Esophagus squamous epithelium (tissue), 5 donors: ENCODE measurements around the gene MACROH2A2. TPM values are rescaled to one million over a fixed set of nuclear protein-coding genes. Genes with fewer than 3 reads are reported as not detected.
A peak's percentile ranks its signal among the peaks of the same experiment; 100 is the strongest.

Source experiments
- DNase-seq: peaks from one replicate; lab custom pipeline; 2025; lab: John Stamatoyannopoulos, UW
- H3K27ac ChIP-seq, 4 donors: fragments of 200-600 bp; sonication (generic); one replicate each; pipeline ENCODE4 v1.5.1; 2016 to 2019; ENCODE audit warnings: mild to moderate bottlenecking in 1 of 4
- H3K27me3 ChIP-seq, 4 donors: fragments of 200-600 bp; sonication (generic); 1 replicate in 3 of 4; 2 replicates in 1 of 4; pipeline versions ENCODE4 v1.5.1 to v1.6.0; 2017 to 2021; ENCODE audit warnings: antibody characterized with exemption in 1 of 4
- H3K36me3 ChIP-seq, 3 donors: fragments of 200-600 bp; sonication (generic); one replicate each; pipeline ENCODE4 v1.5.1; 2016 to 2019
- H3K4me1 ChIP-seq, 3 donors: fragments of 200-600 bp; sonication (generic); one replicate each; pipeline ENCODE4 v1.5.1; 2017 to 2019
- H3K4me3 ChIP-seq, 4 donors: fragments of 200-600 bp; sonication (generic); 1 replicate in 3 of 4; 2 replicates in 1 of 4; pipeline ENCODE4 v1.5.1; 2016 to 2019; ENCODE audit warnings: mild to moderate bottlenecking in 2 of 4, moderate library complexity in 1 of 4
- H3K9me3 ChIP-seq, 3 donors: fragments of 200-600 bp; sonication (generic); one replicate each; pipeline ENCODE4 v1.5.1; 2016 to 2019
- CTCF ChIP-seq, 6 experiments: fragments of 450-650 bp in 4 of 6; fragments of 200-600 bp in 2 of 6; sonication (generic) in 2 of 6; IDR thresholded peaks; one replicate each; pipeline ENCODE4 v1.5.1; 2016 to 2019; ENCODE audit warnings: antibody characterized with exemption in 6 of 6, mild to moderate bottlenecking in 4 of 6, moderate library complexity in 4 of 6
- POLR2A ChIP-seq, 4 donors: fragments of 450-650 bp; IDR thresholded peaks; one replicate each; pipeline ENCODE4 v1.6.1; 2017; ENCODE audit warnings: antibody characterized with exemption in 4 of 4, mild to moderate bottlenecking in 4 of 4, moderate library complexity in 3 of 4
- WGBS, 2 donors: methylation state at CpG; one replicate each; pipeline ENCODE4 v1.1.5; 2018; 5-methylcytosine and 5-hydroxymethylcytosine counted together
- intact Hi-C: fragments of 100-400 bp; cut with DNase I; formaldehyde crosslinking; loops from one replicate; pipeline ENCODE4 v1.15.0; 2022
- total RNA-seq, 4 donors: library from RNA; depleted of rRNA; stranded (reverse); fragments of >200 nt; gene quantifications; one replicate each; pipeline ENCODE4 v1.1.0, GENCODE V29; 2016
- donor health status: DM: yes; HTN: yes; CAD: no.

MACROH2A2 gene
- 10 to 100 TPM; 19.8 to 32.0 (median 22.4) TPM for total RNA-seq

- peaks cover 0 to 40% (median 0%) of the 10 kb centered on the region in 4 donors for H3K27me3 ChIP-seq
- peaks cover 0 to 28% (median 5%) of the 10 kb centered on the region in 3 donors for H3K4me1 ChIP-seq
- DNase-seq = no peak
- no peaks in the 10 kb centered on the region for H3K9me3 ChIP-seq
- peak within 1 kb of the TSS; percentile 68 to 88 (median 72) for H3K4me3 ChIP-seq
- TF ChIP-seq CTCF (IDR thresholded peaks at IDR 0.05) = peak in 4 of 6 experiments; percentile 11 to 31 (median 29)
- no peak for TF ChIP-seq POLR2A (IDR thresholded peaks at IDR 0.05)
- peak within 1 kb of the TSS; percentile 67 to 85 (median 76) for H3K27ac ChIP-seq
- WGBS, 2 donors = 0% methylated on average over 5 to 13 of the region's 58 CpGs
- intact Hi-C loops = no loop called here
- H3K36me3 ChIP-seq = no peaks in the 10 kb centered on the region
Observed at GRCh38 chr10:70052462-70053217, at the start of gene MACROH2A2. MACROH2A2 (plus strand) TSS chr10:70052846; CDS start chr10:70075659, 22,813 bp downstream.

- H3K27me3 ChIP-seq = no peaks in the 10 kb centered on the region
- no peak overlapping the region for H3K27ac ChIP-seq
- intact Hi-C loops = no loop called here
- DNase-seq = no peak
- H3K9me3 ChIP-seq = no peaks in the 10 kb centered on the region
- TF ChIP-seq POLR2A (IDR thresholded peaks at IDR 0.05) (no peak), CTCF (IDR thresholded peaks at IDR 0.05) (no peak)
- H3K4me1 ChIP-seq = no peaks in the 10 kb centered on the region
- 76 to 77% methylated on average over 8 to 9 of the region's 9 CpGs for WGBS, 2 donors
- no peak overlapping the region for H3K4me3 ChIP-seq
- no peaks in the 10 kb centered on the region for H3K36me3 ChIP-seq
Observed at GRCh38 chr10:70007116-70007820, 45.4 kb upstream of the MACROH2A2 start.

- no peak for DNase-seq
- Histone ChIP-seq H3K4me3 (no peak overlapping the region), H3K27ac (no peak overlapping the region), H3K4me1 (no peaks in the 10 kb centered on the region), H3K36me3 (no peaks in the 10 kb centered on the region), H3K9me3 (peaks cover 0 to 15% (median 4%) of the 10 kb centered on the region in 3 donors), H3K27me3 (peaks cover 0 to 34% (median 0%) of the 10 kb centered on the region in 4 donors)
- TF ChIP-seq CTCF (IDR thresholded peaks at IDR 0.05) (no peak), POLR2A (IDR thresholded peaks at IDR 0.05) (no peak)
- intact Hi-C loops = no loop called here
Observed at GRCh38 chr10:70031215-70031614, 21.4 kb upstream of the MACROH2A2 start.

- Histone ChIP-seq H3K9me3 (peaks cover 0 to 15% (median 4%) of the 10 kb centered on the region in 3 donors), H3K27ac (no peak overlapping the region), H3K4me1 (no peaks in the 10 kb centered on the region), H3K4me3 (no peak overlapping the region), H3K27me3 (peaks cover 0 to 30% (median 0%) of the 10 kb centered on the region in 4 donors), H3K36me3 (no peaks in the 10 kb centered on the region)
- 82 to 87% methylated on average over 5 of the region's 5 CpGs for WGBS, 2 donors
- TF ChIP-seq CTCF (IDR thresholded peaks at IDR 0.05) (no peak), POLR2A (IDR thresholded peaks at IDR 0.05) (no peak)
- DNase-seq = no peak
- intact Hi-C loops = no loop called here
Observed at GRCh38 chr10:70032667-70033289, 19.9 kb upstream of the MACROH2A2 start.
